GM21723 (cell line): ENCODE results near the gene PREB.

Experiments
- ATAC-seq: cut with Tn5 transposase; IDR thresholded peaks from one replicate; pipeline ENCODE4 v1.9.1; 2021; ENCODE audit warnings: mild to moderate bottlenecking, moderate library complexity; ENCODE audit not compliant: unreplicated experiment

Gene PREB

GRCh38 chr2:27152796-27153464, 18.5 kb upstream of the PREB start:
- ATAC-seq = no peak

GRCh38 chr2:27152102-27152795, 17.8 kb upstream of the PREB start:
- ATAC-seq = no peak

- no peak for ATAC-seq
These were observed 16.3 kb upstream of the PREB start for GRCh38 chr2:27150639-27151230.

- ATAC-seq = no peak
These were observed 15.4 kb upstream of the PREB start for GRCh38 chr2:27149570-27150405.

- no peak for ATAC-seq
These were observed 14.5 kb upstream of the PREB start, which contains the start of gene TCF23 for GRCh38 chr2:27148801-27149439. TCF23 (plus strand) TSS chr2:27149004; CDS start chr2:27149134, 130 bp downstream.

- no peak for ATAC-seq
These were observed 13.5 kb upstream of the PREB start for GRCh38 chr2:27147935-27148334.

- ATAC-seq = no peak
These were observed 11.2 kb upstream of the PREB start for GRCh38 chr2:27145682-27146081.

- ATAC-seq = no peak
These were observed 8.8 kb upstream of the PREB start for GRCh38 chr2:27143285-27143684.

GRCh38 chr2:27139310-27139709, 4.9 kb upstream of the PREB start, which contains the start of gene PRR30:
PRR30 (minus strand) TSS chr2:27139410; CDS start chr2:27138329, 1,081 bp downstream.
- ATAC-seq = no peak

- ATAC-seq = no peak
These were observed 3.7 kb upstream of the PREB start for GRCh38 chr2:27138111-27138510.

- ATAC-seq = no peak
These were observed 3.0 kb upstream of the PREB start for GRCh38 chr2:27137322-27137935.

GRCh38 chr2:27136751-27137150, 2.3 kb upstream of the PREB start:
- ATAC-seq = no peak

GRCh38 chr2:27135478-27135955, 1.1 kb upstream of the PREB start:
- no peak for ATAC-seq

- ATAC-seq = no peak
These were observed 493 bp upstream of the PREB start for GRCh38 chr2:27134781-27135477.

GRCh38 chr2:27133195-27133875, 1.1 kb downstream of the PREB start:
- no peak for ATAC-seq

- no peak for ATAC-seq
These were observed 3.0 kb downstream of the PREB start for GRCh38 chr2:27131429-27131828.

GRCh38 chr2:27130396-27130795, 4.0 kb downstream of the PREB start:
- no peak for ATAC-seq

GRCh38 chr2:27128668-27129571, 5.5 kb downstream of the PREB start:
- ATAC-seq = no peak
